Stimulated activated CD4-positive, alpha-beta T cell treated with anti-CD3 and anti-CD28 coated beads, Interleukin-1b, Interleukin-23, amount 100 ng/mL, for 1 hour (primary cell): Measurements from ENCODE around the gene LY86.

Source experiments
- DNase-seq, 2 donors: peaks; one replicate each; pipeline ENCODE4 v3.0.0-alpha.2; 2020; ENCODE audit warnings: low read depth in 2 of 2

LY86 gene

DNA sequence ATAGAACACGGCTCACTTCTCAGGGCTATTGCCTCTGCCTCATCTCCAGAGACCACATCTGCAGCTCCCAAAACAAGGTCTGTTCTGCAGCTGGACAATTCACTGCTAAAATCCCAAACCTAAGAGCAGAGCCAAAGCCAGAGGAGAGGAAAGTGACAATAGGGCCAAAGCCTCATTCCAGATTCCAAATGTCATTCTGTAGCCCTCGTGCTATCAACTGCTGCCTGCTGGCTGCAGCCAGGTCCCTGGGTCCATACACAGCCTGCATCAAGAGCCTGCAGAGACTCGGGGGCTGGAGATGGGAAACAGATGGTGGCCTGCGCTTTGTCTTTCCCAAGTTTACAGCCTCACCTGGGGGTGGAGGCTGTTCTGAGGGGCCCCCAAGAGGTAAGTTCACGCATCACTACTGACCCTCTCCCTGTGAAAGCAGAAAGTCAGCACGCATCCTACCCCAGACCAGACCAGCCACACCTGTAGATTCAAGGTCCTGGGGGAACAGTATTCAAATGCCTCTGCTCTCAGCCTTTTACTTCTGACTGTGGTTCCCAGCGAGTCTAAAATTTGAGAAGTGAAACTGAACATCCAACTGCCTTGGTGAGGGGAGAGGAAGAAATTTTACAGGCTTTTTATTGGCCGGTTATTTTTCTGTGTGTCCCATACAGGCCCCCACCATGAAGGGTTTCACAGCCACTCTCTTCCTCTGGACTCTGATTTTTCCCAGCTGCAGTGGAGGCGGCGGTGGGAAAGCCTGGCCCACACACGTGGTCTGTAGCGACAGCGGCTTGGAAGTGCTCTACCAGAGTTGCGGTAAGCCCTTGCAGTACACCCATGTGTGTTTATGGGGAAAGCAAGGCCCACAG lies at the start of gene LY86:
TSS of gene LY86 (plus strand) at position 657 of the 860 bp plus-strand sequence. CDS start at position 672, 15 bp downstream.
- DNase-seq = no peak

DNA sequence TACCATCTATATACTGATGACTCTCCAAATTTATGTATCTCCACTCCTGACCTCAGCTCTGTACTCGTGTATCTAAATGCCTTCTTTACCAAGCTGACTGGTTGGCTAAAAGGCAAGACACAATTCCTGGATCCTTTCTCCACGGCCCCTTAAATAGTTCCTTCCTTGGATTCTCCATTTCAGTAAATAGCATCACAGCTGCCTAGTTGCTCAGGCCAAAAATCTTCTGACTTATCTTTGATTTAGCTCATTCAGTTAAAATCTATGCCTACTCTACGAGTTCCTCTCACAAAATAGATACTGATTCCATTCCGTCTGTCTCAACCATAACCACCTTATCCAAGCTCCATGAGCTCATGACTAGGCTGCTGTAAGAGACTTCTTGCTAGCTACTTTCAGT lies 49.5 kb upstream of the LY86 start:
- no peak for DNase-seq

DNA sequence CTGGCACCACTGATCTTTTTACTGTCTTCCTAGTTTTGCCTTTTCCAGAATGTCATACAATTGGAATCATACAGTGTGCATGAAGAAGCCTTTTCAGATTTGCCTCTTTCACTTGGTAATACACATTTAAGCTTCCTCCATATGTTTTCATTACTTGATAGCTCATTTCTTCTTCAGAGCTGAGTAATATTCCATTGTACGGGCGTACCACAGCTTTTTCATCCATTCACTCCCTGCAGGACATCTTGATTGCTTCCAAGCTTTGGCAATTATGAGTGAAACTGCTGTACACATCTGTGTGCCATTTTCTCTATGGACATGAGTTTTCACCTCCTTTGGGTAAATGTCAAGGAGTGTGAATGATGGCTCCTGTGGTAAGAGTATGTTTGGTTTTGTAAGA lies 46.2 kb upstream of the LY86 start:
- DNase-seq = no peak

DNA sequence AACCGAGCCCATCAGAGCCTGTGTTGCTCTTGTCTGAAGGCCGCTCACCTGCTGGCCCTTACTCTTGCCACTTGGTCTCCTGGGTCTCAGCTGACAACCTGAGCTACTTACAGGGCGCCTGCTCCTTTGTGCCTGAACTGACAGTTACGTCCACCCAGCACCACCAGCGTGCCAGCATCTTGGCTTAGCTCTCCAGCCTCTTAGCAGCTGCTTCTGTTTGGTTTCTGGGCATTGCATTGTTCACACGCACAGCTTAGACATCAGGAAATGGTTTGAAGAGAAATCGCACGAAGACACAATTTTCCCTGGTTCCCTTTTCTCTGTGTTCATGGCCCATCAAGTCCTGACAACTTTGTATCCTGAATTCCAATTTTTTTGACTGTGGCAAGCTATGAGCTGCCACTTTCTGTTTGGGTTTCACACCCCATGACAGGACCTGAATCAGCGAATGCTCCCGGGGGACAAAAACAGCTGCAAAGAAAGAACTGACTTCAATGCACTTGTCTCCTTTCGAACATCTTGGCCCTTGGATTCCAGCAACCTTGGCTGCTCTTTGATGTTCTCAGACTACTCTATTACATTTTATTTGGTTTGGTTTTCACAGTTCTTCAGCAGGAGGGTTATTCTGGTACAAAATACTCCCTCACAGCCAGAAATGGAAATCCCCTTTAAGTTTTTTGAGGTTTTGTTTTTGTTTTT lies 45.2 kb upstream of the LY86 start:
- no peak for DNase-seq

DNA sequence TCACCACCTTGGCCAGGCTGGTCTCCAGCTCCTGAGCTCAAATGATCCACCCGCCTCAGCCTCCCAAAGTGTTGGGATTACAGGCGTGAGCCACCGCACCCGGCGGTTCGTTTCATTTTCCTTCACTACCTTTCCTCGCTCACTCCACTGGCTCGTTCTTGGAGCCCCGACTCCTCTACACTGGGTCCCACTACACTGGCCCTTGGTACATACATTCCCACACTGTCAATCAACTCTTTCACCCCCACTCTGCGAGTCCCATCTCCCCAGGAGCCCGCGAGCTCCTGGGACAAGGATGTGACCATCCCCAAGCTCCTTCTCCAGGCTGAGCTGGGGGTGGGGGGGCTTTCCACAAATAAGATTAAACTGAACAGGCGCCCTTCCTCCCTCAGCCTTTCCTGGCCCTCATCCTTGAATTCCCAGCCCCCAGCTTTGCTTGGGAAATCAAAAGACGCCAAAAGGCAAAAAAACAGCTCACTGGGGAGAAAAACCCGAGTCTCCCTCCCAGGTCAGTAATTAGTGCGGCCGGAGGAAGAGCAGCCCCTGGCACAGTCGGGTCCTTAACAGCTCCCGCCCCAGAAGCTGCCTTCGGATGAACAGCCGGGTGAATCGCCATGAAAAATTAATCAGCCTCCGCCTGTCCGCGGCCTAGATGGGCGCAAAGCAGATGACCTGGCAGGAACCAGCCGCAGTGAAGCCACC lies 42.8 kb upstream of the LY86 start:
- DNase-seq = no peak

DNA sequence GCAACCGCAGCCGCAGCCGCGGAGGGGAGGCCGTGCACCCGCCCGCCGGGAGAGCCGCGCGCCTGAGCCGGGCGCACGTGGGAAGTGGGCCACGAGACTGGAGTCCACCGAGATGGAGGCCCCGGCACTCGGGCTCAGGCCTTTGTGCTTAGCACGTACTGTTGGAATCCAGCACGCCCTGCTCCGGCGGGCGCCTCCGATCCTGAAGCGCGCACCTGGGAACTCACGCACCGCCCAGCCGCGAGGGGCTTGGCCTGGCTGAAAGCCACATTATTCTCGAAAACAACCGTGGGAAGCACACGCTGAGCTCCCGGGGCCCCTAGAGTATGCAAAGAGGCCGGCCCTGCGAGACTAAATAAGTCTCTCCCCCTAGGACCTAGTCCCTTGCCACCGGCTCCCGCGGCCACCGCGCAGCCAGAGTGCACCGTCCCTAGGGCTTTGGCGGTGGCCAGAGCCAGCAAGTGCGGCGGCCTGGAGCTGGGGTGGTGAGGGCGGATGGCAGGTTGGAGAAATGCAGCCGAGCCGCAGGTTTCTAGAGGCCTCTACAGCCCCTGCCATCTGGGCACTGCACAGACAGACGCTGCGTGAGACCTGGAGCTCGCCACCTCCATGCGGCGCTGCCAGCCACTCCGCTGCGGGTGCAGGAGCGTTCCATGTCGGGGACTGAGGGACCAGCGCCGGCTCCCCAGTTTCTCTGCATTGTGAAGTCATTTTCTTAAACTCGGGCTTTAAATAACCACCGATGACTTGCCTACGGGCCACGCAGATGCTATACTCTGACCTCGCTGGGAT lies 42.0 kb upstream of the LY86 start:
- peak in 1 of 2 donors; percentile 5 for DNase-seq

DNA sequence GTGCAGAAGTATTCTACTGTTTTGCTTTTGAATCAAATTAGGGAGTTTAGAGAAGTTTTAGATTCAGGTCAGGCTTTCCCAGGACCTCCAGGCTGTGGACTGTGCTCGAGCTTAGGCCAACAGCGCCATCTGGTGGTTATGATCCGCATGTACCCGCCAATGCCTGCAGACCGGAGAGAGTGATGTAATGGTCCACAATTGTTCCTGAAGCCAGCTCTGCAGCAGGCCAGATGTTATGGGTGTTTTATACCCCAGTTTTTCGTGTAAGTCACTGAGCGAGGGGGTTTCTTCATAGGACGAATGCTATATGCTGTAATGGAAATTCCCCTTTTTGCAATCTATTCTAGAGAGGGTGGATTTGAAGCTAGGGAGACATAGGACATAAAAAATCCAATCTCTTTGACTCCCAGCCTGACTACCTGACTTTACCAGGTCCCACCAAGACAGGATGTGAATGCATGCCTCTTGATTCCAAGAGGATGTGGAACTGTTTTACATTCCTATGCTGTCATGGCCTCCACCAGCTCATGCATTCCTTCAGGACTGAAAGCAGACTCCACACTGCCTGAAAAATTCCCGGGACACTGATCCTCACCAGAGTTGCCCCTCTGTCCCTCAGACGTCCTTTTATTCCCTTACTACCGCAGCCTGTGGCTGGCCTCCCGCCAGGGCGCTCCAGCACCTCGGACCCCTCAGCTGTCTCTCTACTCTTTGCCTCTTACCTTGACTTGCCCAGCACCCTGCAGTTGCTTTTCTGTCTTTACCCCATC lies 41.2 kb upstream of the LY86 start:
- DNase-seq = peak; percentile 63 to 70

DNA sequence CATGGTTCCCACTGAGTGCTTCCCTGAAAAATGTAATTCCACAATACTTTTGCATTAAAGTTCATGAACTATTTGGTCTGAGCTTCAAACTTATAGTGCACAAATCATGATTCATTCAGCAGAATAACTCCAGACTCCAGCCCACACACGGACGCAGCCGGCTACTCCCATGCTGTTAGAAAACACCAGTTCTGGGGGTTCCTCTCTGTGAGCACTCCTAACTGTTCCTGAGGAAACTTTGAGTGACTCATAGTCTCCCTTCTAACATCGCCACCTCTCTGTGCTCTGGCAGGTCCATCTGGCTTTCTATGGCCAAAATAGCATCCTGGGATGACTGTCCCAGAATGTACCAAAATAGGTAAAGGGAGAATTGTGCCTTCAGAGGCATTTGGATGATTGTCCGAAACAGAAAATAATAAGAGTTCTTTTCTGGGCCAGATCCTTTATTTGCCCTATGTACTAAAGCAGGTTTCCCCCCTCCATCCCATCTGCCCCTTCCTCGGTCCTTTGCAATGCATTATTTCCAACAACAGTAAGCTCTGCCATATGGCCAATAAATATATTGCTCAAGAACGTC lies 32.3 kb upstream of the LY86 start:
- no peak for DNase-seq

DNA sequence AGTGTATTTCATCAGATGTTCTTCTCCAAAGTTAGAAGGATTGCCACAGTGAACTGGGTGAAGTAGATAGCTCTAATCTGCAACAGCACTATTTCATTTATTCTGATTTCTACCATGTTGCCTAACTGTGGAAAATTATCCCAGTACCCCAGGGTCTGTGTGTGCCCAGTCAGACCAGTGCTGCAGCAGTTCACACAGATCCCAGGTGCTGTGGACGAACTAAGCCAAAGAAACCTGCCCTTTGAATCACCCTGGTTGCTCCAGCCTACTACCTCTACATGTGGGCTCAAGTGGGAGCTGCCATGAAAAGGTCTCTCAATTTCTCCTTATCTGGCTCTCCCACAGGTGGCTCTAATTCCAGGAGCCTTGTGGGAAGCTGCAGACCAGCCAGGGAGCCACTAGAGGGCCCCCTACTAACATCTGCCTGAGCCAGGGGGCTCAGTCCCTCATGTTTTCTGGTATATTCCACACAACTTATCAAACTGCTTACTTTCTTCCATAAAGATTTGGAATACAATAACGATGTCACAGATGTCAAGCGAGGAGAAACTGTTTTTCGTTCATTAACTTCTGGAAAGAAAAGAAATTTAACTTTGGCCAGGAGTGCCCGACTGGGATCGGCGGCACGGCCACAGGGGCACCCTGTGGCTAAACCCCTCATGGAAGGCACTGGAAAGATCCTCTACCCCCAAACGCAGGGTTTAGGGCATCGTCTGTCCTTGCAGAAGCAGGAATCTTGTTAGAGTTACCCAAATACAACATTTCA lies 31.6 kb upstream of the LY86 start:
- peak in 1 of 2 donors; percentile 11 for DNase-seq

DNA sequence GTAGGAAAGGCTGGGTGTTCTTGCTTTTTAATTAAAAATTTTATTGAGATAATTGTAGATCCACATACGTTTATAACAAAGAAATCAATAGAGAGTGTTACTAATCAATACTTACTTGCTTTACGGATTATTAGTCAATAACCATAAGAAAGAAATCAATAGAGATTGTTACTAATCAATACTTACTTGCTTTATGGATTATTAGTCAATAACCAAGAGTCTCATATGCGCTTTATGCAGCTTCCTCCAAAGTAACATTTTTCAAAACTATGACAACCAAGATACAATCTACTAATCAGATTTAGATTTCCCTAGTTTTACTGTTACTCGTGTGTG lies 31.0 kb upstream of the LY86 start:
- DNase-seq = no peak

DNA sequence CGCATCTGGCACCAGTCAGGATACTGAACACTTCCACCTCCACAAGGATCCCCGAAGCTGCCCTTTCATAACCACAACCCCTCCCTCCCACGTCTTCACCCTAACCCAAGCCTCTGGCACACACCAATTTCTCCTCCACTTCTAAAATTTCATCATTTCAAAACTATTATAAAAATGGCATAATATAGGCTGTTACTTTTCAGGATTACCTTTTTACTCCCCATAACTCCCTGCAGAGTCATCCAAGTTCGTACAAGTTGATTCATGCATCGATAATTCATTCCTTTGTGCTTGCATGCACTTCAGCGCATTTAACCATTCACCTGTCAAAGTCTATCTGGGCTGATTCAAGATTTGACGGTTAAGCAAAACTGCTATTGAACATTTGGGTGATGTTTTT lies 30.6 kb upstream of the LY86 start:
- no peak for DNase-seq

DNA sequence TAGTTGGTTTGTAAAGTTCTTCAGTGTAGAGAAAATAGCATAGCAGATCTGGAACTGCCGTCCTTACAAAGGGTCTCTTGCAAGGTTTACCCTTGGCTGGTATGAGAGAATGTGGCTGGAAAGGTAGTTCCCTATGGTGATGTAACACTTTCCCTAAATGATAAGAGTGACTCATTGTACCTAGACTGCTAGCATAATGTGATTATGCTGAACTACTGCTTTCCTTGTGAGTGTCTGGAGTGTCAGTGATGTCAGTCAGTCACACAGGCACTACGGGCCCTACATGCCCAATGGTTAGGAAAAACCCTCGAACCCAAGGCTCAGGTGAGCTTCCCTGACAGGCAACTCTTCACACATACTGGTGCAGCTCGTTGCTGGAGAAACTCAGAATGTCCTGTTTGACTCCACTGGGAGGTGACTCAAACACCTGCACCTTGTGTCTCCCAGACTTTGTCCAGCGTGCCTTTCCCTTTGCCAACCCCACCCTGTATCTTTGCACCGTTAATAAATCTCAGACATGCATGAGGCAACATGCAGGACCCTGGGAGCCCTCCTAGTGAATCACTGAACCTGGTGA lies 28.4 kb upstream of the LY86 start:
- DNase-seq = no peak

DNA sequence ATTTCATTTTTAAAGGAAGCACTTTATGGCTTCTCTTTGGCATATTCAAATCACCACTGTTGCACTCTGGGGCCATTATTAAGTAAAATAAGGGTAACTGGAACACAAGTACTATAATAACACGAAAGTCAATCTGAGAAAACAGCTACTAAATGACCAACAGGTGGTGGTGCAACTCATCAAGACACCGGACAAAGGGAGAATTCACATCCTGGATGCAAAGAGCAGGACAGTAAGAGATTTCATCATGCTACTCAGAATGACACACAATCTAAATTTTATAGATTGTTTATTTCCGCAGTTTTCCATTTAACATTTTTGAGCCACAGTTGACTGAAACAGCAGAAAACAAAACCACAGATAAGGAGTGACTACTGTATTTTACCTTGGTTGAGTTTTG lies 27.6 kb upstream of the LY86 start:
- DNase-seq = no peak

DNA sequence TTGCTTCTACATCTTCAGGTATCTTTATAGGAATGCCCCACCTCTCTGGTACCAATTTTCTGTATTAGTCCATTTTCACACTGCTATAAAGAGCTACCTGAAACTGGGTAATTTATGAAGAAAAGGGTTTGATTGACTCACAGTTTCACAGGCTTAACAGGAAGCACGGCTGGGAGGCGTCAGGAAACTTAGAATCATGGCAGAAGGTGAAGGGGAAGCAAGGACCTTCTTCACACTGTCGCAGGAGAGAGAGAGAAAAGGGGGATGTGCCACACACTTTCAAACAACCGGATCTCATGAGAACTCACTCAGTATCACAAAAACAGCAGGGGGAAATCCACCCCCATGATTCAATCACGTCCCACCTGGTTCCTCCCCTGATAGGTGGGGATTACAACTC lies 24.4 kb upstream of the LY86 start:
- DNase-seq = no peak

DNA sequence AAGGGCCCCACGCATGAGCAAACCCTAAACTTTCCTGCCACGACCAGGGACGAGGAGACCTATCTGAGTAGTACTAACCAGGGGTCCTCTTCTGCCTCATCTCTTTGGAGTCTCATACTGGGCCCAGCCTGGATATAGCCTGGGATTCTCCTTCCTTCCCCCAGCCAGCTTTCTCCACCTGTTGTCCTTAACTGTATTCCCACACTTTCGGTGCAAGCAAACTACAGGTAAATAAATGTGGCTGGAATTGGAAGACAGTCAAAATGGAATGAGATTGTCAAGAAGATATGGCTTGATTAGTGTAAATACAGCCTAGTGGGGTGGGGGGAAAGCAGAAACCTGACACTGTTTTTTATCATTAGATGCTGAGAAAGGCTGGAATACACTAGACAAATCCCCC lies 23.5 kb upstream of the LY86 start:
- DNase-seq = no peak

DNA sequence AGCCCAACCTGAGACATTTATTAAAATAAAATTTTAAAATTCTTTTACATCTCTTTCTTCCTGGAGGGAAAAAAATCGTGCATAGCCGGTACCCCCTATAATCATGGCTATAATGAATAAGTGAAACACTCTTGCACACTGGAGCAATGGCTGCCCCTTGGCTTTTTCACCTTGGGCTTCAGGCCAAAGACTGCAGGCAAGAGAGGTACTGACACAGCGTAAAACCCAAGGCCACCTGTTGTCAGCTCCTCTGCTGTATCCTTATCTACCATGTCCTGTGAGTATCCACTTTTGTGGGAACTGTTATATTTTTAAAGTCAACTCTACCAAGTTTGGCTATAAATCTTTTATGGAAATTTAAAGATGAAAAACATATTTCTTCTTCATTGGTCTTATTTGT lies 23.0 kb upstream of the LY86 start:
- DNase-seq = no peak

DNA sequence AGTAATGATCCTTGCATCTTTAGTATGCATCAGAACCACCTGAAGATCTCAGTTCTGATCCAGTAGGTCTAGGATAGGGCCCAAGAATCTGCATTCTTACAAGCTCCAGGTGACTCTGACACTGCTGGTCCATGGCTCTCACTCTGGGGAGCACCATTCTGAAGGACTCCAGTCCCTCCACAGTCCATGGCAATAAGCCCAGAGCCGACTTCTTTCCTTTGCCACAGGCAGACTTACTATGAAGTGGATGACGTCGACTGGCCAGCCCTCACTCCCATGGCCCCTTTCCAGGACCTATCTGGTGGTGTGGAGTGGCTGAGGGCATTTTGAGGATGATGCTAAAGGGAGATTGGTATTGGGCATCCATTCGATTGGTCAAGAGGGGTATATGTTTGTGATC lies 21.8 kb upstream of the LY86 start:
- DNase-seq = no peak

DNA sequence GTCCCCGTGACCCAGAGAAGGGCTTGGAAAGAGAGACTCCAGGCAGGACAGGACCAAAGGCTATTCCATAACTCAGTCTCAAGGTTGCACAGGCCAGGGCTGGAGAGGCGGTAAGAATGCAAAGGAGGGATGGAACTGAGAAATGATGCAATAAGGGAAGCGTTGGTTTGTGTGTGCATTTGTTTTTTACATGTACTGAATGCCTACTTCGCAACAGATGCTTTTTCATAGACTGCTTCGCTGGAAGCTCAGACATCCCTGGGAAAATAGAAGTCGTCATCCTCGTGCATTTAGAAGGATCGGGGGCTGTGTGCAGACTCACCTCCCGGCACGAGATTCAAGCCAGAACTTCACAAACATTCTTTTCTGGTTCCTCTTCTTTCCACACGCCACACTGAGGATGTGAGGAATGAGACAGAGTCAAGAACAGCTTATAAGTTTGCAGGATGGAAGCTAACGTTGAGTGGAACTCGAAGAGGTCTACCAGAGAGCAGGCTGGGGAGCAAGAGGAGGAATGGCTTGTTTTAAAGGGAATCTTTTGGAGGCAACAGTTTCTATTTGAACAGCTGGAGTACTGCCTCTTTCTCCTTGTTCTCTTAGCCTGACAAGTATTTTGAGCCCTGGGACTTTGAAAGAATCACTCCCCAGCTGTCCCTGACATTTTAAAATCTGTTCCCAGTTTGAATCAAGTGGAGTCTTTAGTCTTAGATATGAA lies 19.3 kb upstream of the LY86 start:
- DNase-seq = no peak

DNA sequence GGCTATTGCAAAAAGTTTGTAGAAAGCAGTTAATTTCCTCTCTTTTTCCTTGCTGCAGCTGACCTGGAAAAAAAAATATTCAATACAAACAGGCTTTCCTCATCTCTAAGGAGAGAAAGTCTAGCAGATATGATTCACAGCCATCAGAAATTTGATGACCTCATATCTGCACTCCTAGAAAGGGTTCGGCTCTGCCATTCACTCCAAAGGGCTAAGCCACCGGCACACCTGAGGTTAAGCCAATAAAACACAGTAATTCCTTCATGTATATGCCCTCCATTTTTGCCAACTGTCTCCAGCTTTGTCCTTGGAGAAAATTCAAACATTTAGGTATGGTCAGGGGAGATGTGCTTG lies 18.7 kb upstream of the LY86 start:
- no peak for DNase-seq
